ENCODE measurements around the gene ACSF2. TPM values are rescaled to one million over a fixed set of nuclear protein-coding genes. Genes with fewer than 3 reads are reported as not detected.
A peak's percentile ranks its signal among the peaks of the same experiment; 100 is the strongest.

ACSF2 gene
- total and polyA plus RNA-seq, 2 of the 13 experiments (the other 11 are each of a cell fraction or from before 2014, with no cell fraction given): 87.3 to 109 TPM

DNA sequence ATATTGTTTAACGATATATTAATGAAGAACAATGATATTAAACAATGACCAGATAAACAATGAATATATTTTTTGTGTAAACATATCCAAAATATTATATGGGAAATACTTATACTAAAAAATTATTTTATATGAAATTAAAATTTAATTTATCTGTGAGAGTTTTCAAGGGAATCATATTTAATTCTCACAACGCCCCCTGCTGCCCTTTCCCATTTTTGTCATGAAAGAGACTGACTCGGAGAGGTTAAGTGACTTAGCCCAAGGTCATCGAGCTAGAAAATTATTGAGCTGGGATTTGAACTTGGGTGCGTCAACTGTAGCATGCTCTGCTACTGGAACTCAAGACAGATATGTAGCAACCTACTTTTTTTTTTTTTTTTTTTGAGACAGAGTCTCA, 75.0 kb downstream of the ACSF2 start:
- Histone ChIP-seq H3K79me2 (ENCODE audit: insufficient read depth, low read length) (no peaks in the 10 kb centered on the region), H3K9ac (ENCODE audit: insufficient read depth, low read depth, low read length) (no peak overlapping the region), H4K20me1 (ENCODE audit: insufficient read depth, low read length) (no peaks in the 10 kb centered on the region), H3K27ac (ENCODE audit: extremely low read length, insufficient read depth, low read length) (no peak overlapping the region), H3K9me3 (ENCODE audit: low read length) (no peaks in the 10 kb centered on the region), H3K4me1 (ENCODE audit: insufficient read depth, low read length) (peaks cover 42% of the 10 kb centered on the region), H3K4me3 (replicated peaks in 1 of 3; ENCODE audit: insufficient read depth in 1 of 3, low read depth in 2 of 3, low read length in 3 of 3) (no peak overlapping the region), H3K36me3 (replicated peaks in 1 of 2; ENCODE audit: control insufficient read depth in 1 of 2, insufficient read depth in 2 of 2, low read length in 2 of 2) (no peaks in the 10 kb centered on the region), H3K4me2 (ENCODE audit: low read depth, low read length) (no peak overlapping the region), H2AFZ (ENCODE audit: low read length) (no peak overlapping the region), H3K27me3 (ENCODE audit: control insufficient read depth in 1 of 2, insufficient read depth in 2 of 2, low read length in 2 of 2) (no peaks in the 10 kb centered on the region; a peak in 4 of 5 replicates)
- ATAC-seq: no peak
- DNase-seq (ENCODE audit: low spot score): peak; percentile 73
- in situ Hi-C loops (cut with HindIII; ENCODE audit: extremely low pct_ligation_motif_present, low pct_unique_long_range_greater_than_20kb): no loop called here
- BruUV-seq (replicated peaks): no TSS peak
- intact Hi-C loops (cut with micrococcal nuclease; ENCODE audit: unreplicated experiment): loop anchor here (1.0 kb wide), 1 partner anchor 19 kb away; no protein-coding TSS in a partner anchor
- ChIA-PET CTCF (ENCODE audit: low intra/inter-chr PET ratio, low total read pairs) (interaction anchor here (1.9 kb wide), 1 partner anchor 19 kb away, joined by 9 read pairs; no protein-coding TSS in a partner anchor), POLR2A (interaction anchor here (0.7 to 1.9 kb wide), 5 partner anchors 17 to 207 kb away, joined by 3 to 5 read pairs (median 3); partner anchors contain the start of gene XYLT2)
- 21% methylated on average over 5 of the region's 5 CpGs for WGBS (ENCODE audit: low lambda C conversion rate)
- peak; percentile 77 for FAIRE-seq
- TF ChIP-seq ZNF678 (CRISPR knock-in tag; IDR thresholded peaks at IDR 0.05) (no peak), PHF8 (CRISPR knock-in tag; IDR thresholded peaks at IDR 0.05) (no peak), HDAC2 (CRISPR knock-in tag; IDR thresholded peaks at IDR 0.05) (no peak), XRCC5 (optimal IDR thresholded peaks at IDR 0.05; ENCODE audit: low read length) (no peak), ZNF484 (CRISPR knock-in tag; IDR thresholded peaks at IDR 0.05; ENCODE audit: borderline replicate concordance, low read depth) (no peak), MIXL1 (CRISPR knock-in tag; IDR thresholded peaks at IDR 0.05) (peak; percentile 16; the same call in 1 of the 2 replicates), ZNF720 (CRISPR knock-in tag; IDR thresholded peaks at IDR 0.05) (no peak), TCF7L2 (IDR thresholded peaks at IDR 0.05; ENCODE audit: low read depth, low read length) (no peak), CREB1 (IDR thresholded peaks at IDR 0.05) (no peak), CREB1 (CRISPR knock-in tag; IDR thresholded peaks at IDR 0.05) (no peak), ZNF564 (CRISPR knock-in tag; IDR thresholded peaks at IDR 0.05) (no peak), NR2F6 (IDR thresholded peaks at IDR 0.05) (peak; percentile 43), NR2F6 (CRISPR knock-in tag; IDR thresholded peaks at IDR 0.05) (no peak), ZNF143 (CRISPR knock-in tag; IDR thresholded peaks at IDR 0.05) (no peak), KDM4B (CRISPR knock-in tag; IDR thresholded peaks at IDR 0.05) (no peak)
- TF ChIP-seq, protein P1, sequence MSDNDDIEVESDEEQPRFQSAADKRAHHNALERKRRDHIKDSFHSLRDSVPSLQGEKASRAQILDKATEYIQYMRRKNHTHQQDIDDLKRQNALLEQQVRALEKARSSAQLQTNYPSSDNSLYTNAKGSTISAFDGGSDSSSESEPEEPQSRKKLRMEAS (IDR thresholded peaks at IDR 0.05): no peak
- TF ChIP-seq, protein P2, sequence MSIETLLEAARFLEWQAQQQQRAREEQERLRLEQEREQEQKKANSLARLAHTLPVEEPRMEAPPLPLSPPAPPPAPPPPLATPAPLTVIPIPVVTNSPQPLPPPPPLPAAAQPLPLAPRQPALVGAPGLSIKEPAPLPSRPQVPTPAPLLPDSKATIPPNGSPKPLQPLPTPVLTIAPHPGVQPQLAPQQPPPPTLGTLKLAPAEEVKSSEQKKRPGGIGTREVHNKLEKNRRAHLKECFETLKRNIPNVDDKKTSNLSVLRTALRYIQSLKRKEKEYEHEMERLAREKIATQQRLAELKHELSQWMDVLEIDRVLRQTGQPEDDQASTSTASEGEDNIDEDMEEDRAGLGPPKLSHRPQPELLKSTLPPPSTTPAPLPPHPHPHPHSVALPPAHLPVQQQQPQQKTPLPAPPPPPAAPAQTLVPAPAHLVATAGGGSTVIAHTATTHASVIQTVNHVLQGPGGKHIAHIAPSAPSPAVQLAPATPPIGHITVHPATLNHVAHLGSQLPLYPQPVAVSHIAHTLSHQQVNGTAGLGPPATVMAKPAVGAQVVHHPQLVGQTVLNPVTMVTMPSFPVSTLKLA (IDR thresholded peaks at IDR 0.05): no peak
- TF ChIP-seq, protein P3, sequence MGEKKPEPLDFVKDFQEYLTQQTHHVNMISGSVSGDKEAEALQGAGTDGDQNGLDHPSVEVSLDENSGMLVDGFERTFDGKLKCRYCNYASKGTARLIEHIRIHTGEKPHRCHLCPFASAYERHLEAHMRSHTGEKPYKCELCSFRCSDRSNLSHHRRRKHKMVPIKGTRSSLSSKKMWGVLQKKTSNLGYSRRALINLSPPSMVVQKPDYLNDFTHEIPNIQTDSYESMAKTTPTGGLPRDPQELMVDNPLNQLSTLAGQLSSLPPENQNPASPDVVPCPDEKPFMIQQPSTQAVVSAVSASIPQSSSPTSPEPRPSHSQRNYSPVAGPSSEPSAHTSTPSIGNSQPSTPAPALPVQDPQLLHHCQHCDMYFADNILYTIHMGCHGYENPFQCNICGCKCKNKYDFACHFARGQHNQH (CRISPR knock-in tag; IDR thresholded peaks at IDR 0.05): no peak
- TF ChIP-seq, protein P4, sequence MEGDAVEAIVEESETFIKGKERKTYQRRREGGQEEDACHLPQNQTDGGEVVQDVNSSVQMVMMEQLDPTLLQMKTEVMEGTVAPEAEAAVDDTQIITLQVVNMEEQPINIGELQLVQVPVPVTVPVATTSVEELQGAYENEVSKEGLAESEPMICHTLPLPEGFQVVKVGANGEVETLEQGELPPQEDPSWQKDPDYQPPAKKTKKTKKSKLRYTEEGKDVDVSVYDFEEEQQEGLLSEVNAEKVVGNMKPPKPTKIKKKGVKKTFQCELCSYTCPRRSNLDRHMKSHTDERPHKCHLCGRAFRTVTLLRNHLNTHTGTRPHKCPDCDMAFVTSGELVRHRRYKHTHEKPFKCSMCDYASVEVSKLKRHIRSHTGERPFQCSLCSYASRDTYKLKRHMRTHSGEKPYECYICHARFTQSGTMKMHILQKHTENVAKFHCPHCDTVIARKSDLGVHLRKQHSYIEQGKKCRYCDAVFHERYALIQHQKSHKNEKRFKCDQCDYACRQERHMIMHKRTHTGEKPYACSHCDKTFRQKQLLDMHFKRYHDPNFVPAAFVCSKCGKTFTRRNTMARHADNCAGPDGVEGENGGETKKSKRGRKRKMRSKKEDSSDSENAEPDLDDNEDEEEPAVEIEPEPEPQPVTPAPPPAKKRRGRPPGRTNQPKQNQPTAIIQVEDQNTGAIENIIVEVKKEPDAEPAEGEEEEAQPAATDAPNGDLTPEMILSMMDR (CRISPR knock-in tag; IDR thresholded peaks at IDR 0.05): peak; percentile 48
- TF ChIP-seq, protein P5, sequence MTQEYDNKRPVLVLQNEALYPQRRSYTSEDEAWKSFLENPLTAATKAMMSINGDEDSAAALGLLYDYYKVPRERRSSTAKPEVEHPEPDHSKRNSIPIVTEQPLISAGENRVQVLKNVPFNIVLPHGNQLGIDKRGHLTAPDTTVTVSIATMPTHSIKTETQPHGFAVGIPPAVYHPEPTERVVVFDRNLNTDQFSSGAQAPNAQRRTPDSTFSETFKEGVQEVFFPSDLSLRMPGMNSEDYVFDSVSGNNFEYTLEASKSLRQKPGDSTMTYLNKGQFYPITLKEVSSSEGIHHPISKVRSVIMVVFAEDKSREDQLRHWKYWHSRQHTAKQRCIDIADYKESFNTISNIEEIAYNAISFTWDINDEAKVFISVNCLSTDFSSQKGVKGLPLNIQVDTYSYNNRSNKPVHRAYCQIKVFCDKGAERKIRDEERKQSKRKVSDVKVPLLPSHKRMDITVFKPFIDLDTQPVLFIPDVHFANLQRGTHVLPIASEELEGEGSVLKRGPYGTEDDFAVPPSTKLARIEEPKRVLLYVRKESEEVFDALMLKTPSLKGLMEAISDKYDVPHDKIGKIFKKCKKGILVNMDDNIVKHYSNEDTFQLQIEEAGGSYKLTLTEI (CRISPR knock-in tag; conservative IDR thresholded peaks at IDR 0.05): no peak
- TF ChIP-seq, protein P6, sequence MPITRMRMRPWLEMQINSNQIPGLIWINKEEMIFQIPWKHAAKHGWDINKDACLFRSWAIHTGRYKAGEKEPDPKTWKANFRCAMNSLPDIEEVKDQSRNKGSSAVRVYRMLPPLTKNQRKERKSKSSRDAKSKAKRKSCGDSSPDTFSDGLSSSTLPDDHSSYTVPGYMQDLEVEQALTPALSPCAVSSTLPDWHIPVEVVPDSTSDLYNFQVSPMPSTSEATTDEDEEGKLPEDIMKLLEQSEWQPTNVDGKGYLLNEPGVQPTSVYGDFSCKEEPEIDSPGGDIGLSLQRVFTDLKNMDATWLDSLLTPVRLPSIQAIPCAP (CRISPR knock-in tag; IDR thresholded peaks at IDR 0.05; ENCODE audit: low read depth): no peak

Measured in HepG2 (cell line).